Liver (tissue), 9 donors: ENCODE data around the gene GSG1. TPM values are rescaled to one million over a fixed set of nuclear protein-coding genes. Genes with fewer than 3 reads are reported as not detected.

ENCODE experiments used
- DNase-seq: peaks from one replicate; pipeline ENCODE4 v3.0.0-alpha.2; 2017; ENCODE audit warnings: low spot score
- H3K27ac ChIP-seq, 2 donors: one replicate each; pipeline ENCODE4 v1.7.0; 2013; ENCODE audit warnings: inconsistent platforms in 2 of 2, low read length in 2 of 2, control low read depth in 1 of 2, low read depth in 1 of 2, mild to moderate bottlenecking in 1 of 2
- H3K27me3 ChIP-seq, 4 donors: one replicate each; pipeline versions ENCODE4 v1.6.1 to v1.7.0; 2013; ENCODE audit warnings: low read length in 3 of 4, inconsistent platforms in 1 of 4, mild to moderate bottlenecking in 1 of 4, moderate library complexity in 1 of 4; ENCODE audit not compliant: control insufficient read depth in 4 of 4, insufficient read depth in 4 of 4
- H3K36me3 ChIP-seq, 4 donors: one replicate each; pipeline versions ENCODE4 v1.6.1 to v1.7.0; 2013; ENCODE audit warnings: low read length in 3 of 4, mild to moderate bottlenecking in 3 of 4, low read depth in 1 of 4, moderate library complexity in 1 of 4; ENCODE audit not compliant: control insufficient read depth in 4 of 4, insufficient read depth in 3 of 4
- H3K4me1 ChIP-seq, 4 donors: one replicate each; pipeline versions ENCODE4 v1.6.1 to v1.7.0; 2013; ENCODE audit warnings: low read length in 3 of 4, mild to moderate bottlenecking in 3 of 4, moderate library complexity in 1 of 4; ENCODE audit not compliant: control insufficient read depth in 4 of 4, insufficient read depth in 4 of 4
- H3K4me3 ChIP-seq, 3 donors: one replicate each; pipeline versions ENCODE4 v1.6.1 to v1.7.0; 2013; ENCODE audit warnings: low read length in 3 of 3, control low read depth in 1 of 3, low read depth in 1 of 3, mild to moderate bottlenecking in 1 of 3
- H3K9ac ChIP-seq, 2 donors: one replicate each; pipeline ENCODE4 v1.7.0; 2013; ENCODE audit warnings: low read length in 2 of 2, mild to moderate bottlenecking in 2 of 2, moderate library complexity in 2 of 2, control low read depth in 1 of 2, low read depth in 1 of 2
- H3K9me3 ChIP-seq, 4 donors: one replicate each; pipeline versions ENCODE4 v1.6.1 to v1.7.0; 2013; ENCODE audit warnings: low read length in 3 of 4; ENCODE audit not compliant: control insufficient read depth in 4 of 4
- CTCF ChIP-seq: fragments of 150-350 bp; IDR thresholded peaks from 2 replicates; pipeline ENCODE4 v1.5.1; 2017; ENCODE audit warnings: improper control_type of control experiment, low read depth, low read length; ENCODE audit not compliant: missing input control
- FOXA2 ChIP-seq: IDR thresholded peaks from 2 replicates; pipeline ENCODE4 v1.6.1; 2016; ENCODE audit warnings: antibody characterized with exemption
- GABPA ChIP-seq, 2 donors: IDR thresholded peaks in 1 of 2; conservative IDR thresholded peaks in 1 of 2; 2 replicates each; pipeline ENCODE4 v1.6.1; 2016; ENCODE audit warnings: antibody characterized with exemption in 2 of 2, mild to moderate bottlenecking in 1 of 2, moderate library complexity in 1 of 2
- HNF4G ChIP-seq: IDR thresholded peaks from 2 replicates; pipeline ENCODE4 v1.6.1; 2016; ENCODE audit warnings: antibody characterized with exemption
- JUND ChIP-seq, 2 donors: IDR thresholded peaks; 2 replicates each; pipeline ENCODE4 v1.6.1; 2016; ENCODE audit warnings: antibody characterized with exemption in 2 of 2
- REST ChIP-seq: IDR thresholded peaks from 2 replicates; pipeline ENCODE4 v1.6.1; 2016; ENCODE audit warnings: antibody characterized with exemption, mild to moderate bottlenecking
- RXRA ChIP-seq, 2 donors: IDR thresholded peaks; 2 replicates each; pipeline ENCODE4 v1.6.1; 2017 to 2018; ENCODE audit warnings: antibody characterized with exemption in 2 of 2, mild to moderate bottlenecking in 1 of 2
- SP1 ChIP-seq: IDR thresholded peaks from 2 replicates; pipeline ENCODE4 v1.6.1; 2018; ENCODE audit warnings: antibody characterized with exemption, mild to moderate bottlenecking
- TAF1 ChIP-seq: conservative IDR thresholded peaks from 2 replicates; pipeline ENCODE4 v1.6.1; 2016; ENCODE audit warnings: antibody characterized with exemption, mild to moderate bottlenecking
- YY1 ChIP-seq: IDR thresholded peaks from 2 replicates; pipeline ENCODE4 v1.6.1; 2016; ENCODE audit warnings: antibody characterized with exemption, mild to moderate bottlenecking
- ZBTB33 ChIP-seq: IDR thresholded peaks from 2 replicates; pipeline ENCODE4 v1.6.1; 2016; ENCODE audit warnings: antibody characterized with exemption
- WGBS: extraction: QIAGEN DNeasy Blood & Tissue Kit; methylation state at CpG from one replicate; pipeline ENCODE4 v1.1.7; 2013; 5-methylcytosine and 5-hydroxymethylcytosine counted together
- polyA plus RNA-seq, 2 donors: library from polyadenylated mRNA; stranded (reverse) in 1 of 2; unstranded in 1 of 2; fragments of 200-250 nt in 1 of 2; fragments of >200 nt in 1 of 2; fragmentation: Nextera tagmentation in 1 of 2; extraction: Ambion mirVana in 1 of 2; gene quantifications; one replicate each; pipeline versions ENCODE4 v1.2.1 to v1.2.3, GENCODE V29; 2013 to 2015
- total RNA-seq, 2 donors: library from RNA; depleted of rRNA; stranded (reverse); fragments of >200 nt; gene quantifications; one replicate each; pipeline ENCODE4 v1.2.3, GENCODE V29; 2014
- donor health status: healthy.
- donor health status: healthy.
- donor health status: healthy.
- donor health status: healthy.
- donor health status: healthy.

GSG1 gene
- total and polyA plus RNA-seq, 4 donors: not detected

DNA sequence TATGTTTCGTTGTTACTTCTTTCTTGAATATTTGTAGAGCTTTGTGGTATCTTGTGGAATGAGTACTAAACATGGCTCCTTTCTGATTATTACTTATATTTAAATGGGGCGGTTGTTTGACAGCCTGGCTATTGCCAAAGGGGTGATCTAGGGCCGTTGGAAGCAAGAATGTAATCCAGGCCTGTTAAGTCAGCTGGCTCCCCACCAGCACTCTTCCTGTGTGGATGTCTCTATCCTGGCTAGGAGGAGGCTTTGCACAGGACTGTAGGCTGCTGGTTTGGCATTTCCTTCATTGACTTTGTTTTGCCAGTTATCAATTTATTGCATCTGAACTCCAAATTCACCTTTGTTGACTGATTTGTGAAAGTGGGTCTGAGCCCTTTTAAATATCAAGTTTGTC is 53.7 kb downstream of the GSG1 start:
- TF ChIP-seq ZBTB33 (no peak), FOXA2 (no peak), REST (no peak), GABPA (IDR thresholded peaks at IDR 0.05 in 1 of 2, conservative IDR thresholded peaks at IDR 0.05 in 1 of 2) (no peak), TAF1 (no peak), HNF4G (no peak), YY1 (no peak), CTCF (no peak)
- 82% methylated on average over 3 of the region's 3 CpGs for WGBS
- no peaks in the 10 kb centered on the region for H3K27me3 ChIP-seq

DNA sequence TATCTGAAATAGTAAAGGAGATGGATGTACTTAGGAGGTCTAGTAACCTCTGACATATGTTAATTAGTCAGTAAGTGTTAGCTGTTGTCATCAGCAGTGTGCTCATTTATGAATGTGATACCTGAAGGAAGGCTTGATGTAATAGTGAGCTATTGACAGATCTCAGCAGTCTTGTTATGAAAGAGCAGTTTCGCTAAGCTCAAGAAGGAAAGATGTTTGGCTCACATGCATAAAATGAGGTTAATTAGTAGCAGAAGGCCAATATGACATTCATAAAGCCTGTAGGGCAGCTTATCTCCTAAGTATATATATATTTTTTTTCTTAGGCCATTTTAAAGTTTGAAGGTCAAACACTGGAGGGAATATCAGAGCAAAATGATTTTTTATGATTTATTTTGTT is 56.5 kb downstream of the GSG1 start:
- TF ChIP-seq FOXA2: peak; percentile 14
- peak in 1 of 2 donors; percentile 11 for TF ChIP-seq RXRA (IDR thresholded peaks at IDR 0.05)
- no peak for TF ChIP-seq SP1
- TF ChIP-seq YY1: no peak
- no peak for TF ChIP-seq JUND (IDR thresholded peaks at IDR 0.05)
- no peaks in the 10 kb centered on the region for H3K36me3 ChIP-seq
- peaks cover 0 to 8% (median 1%) of the 10 kb centered on the region in 4 donors for H3K4me1 ChIP-seq
- H3K4me3 ChIP-seq: no peak overlapping the region
- WGBS: 27% methylated on average over 1 of the region's 1 CpG
- no peak overlapping the region for H3K27ac ChIP-seq
- H3K9me3 ChIP-seq: no peaks in the 10 kb centered on the region
- H3K27me3 ChIP-seq: no peaks in the 10 kb centered on the region
- DNase-seq: no peak
- H3K9ac ChIP-seq: no peak overlapping the region

More for the DNA sequence above, 53.7 kb downstream of the GSG1 start:
- no peak for DNase-seq
- no peaks in the 10 kb centered on the region for H3K36me3 ChIP-seq
- no peak overlapping the region for H3K4me3 ChIP-seq
- no peak overlapping the region for H3K9ac ChIP-seq
- no peaks in the 10 kb centered on the region for H3K9me3 ChIP-seq
- H3K27ac ChIP-seq: no peak overlapping the region
- peaks cover 0 to 3% (median 1%) of the 10 kb centered on the region in 4 donors for H3K4me1 ChIP-seq
